Neuronal stem cell (in vitro differentiated cells): ENCODE measurements around the gene RBM22.

Experiments
- DNase-seq: peaks from one replicate; pipeline ENCODE4 v3.0.0-alpha.2; 2013; ENCODE audit warnings: low spot score
- H2AFZ ChIP-seq: one replicate; pipeline ENCODE4 v1.6.1; 2013; ENCODE audit warnings: mild to moderate bottlenecking, low read length, inconsistent platforms
- H2AK5ac ChIP-seq: 2 replicates; pipeline ENCODE4 v1.6.1; 2013; ENCODE audit warnings: low read depth, mild to moderate bottlenecking, inconsistent platforms, low read length, moderate library complexity, mixed read lengths
- H2BK120ac ChIP-seq: 2 replicates; pipeline ENCODE4 v1.6.1; 2013; ENCODE audit warnings: low read depth, mild to moderate bottlenecking, inconsistent platforms, low read length, moderate library complexity, mixed read lengths
- H2BK12ac ChIP-seq: one replicate; pipeline ENCODE4 v1.6.1; 2013; ENCODE audit warnings: low read length, inconsistent platforms
- H2BK15ac ChIP-seq: 2 replicates; pipeline ENCODE4 v1.6.1; 2013; ENCODE audit warnings: mild to moderate bottlenecking, low read length, inconsistent platforms, mixed read lengths
- H2BK5ac ChIP-seq: one replicate; pipeline ENCODE4 v1.6.1; 2013; ENCODE audit warnings: inconsistent platforms, mild to moderate bottlenecking, low read length, moderate library complexity
- H3K14ac ChIP-seq: one replicate; pipeline ENCODE4 v1.6.1; 2013; ENCODE audit warnings: low read length, inconsistent platforms
- H3K18ac ChIP-seq: 2 replicates; pipeline ENCODE4 v1.6.1; 2013; ENCODE audit warnings: low read length, inconsistent platforms
- H3K23ac ChIP-seq: 2 replicates; pipeline ENCODE4 v1.6.1; 2013; ENCODE audit warnings: low read depth, mild to moderate bottlenecking, mixed read lengths, low read length, inconsistent platforms; ENCODE audit not compliant: poor library complexity
- H3K27ac ChIP-seq: replicated peaks from 3 replicates; pipeline ENCODE4 v1.5.1; 2013; ENCODE audit warnings: low read length, inconsistent platforms
- H3K27me3 ChIP-seq, 3 experiments: 2 replicates each; pipeline ENCODE4 v1.6.1; 2013; ENCODE audit warnings: low read length in 3 of 3, mild to moderate bottlenecking in 2 of 3, inconsistent platforms in 1 of 3, low read depth in 1 of 3, mixed read lengths in 1 of 3, moderate library complexity in 1 of 3; ENCODE audit not compliant: control insufficient read depth in 3 of 3, insufficient read depth in 3 of 3
- H3K36me3 ChIP-seq, 2 donors: replicated peaks in 1 of 2; 2 replicates each; pipeline ENCODE4 v1.6.1; 2013; ENCODE audit warnings: low read length in 2 of 2; ENCODE audit not compliant: control insufficient read depth in 2 of 2, insufficient read depth in 2 of 2
- H3K4ac ChIP-seq: 2 replicates; pipeline ENCODE4 v1.6.1; 2013; ENCODE audit warnings: inconsistent platforms, mild to moderate bottlenecking, low read length, moderate library complexity
- H3K4me1 ChIP-seq, 2 donors: 1 replicate in 1 of 2; 2 replicates in 1 of 2; pipeline ENCODE4 v1.6.1; 2013; ENCODE audit warnings: low read length in 2 of 2, low read depth in 1 of 2; ENCODE audit not compliant: control insufficient read depth in 2 of 2, insufficient read depth in 1 of 2
- H3K4me2 ChIP-seq: one replicate; pipeline ENCODE4 v1.6.1; 2013; ENCODE audit warnings: mild to moderate bottlenecking, low read length, inconsistent platforms; ENCODE audit not compliant: insufficient read depth, poor library complexity, severe bottlenecking
- H3K4me3 ChIP-seq, 2 donors: 2 replicates each; pipeline ENCODE4 v1.5.1; 2013; ENCODE audit warnings: low read length in 2 of 2, mild to moderate bottlenecking in 2 of 2, inconsistent platforms in 1 of 2, moderate library complexity in 1 of 2
- H3K79me1 ChIP-seq: one replicate; pipeline ENCODE4 v1.6.1; 2013; ENCODE audit warnings: low read depth, mild to moderate bottlenecking, inconsistent platforms, low read length, moderate library complexity
- H3K9ac ChIP-seq: one replicate; pipeline ENCODE4 v1.6.1; 2013; ENCODE audit warnings: mild to moderate bottlenecking, low read depth, low read length, inconsistent platforms; ENCODE audit not compliant: poor library complexity
- H3K9me3 ChIP-seq, 2 donors: replicated peaks in 1 of 2; 2 replicates each; pipeline versions ENCODE3 to v1.6.1; 2013; ENCODE audit warnings: low read length in 2 of 2, mild to moderate bottlenecking in 2 of 2, inconsistent platforms in 1 of 2, low read depth in 1 of 2, mixed read lengths in 1 of 2, moderate library complexity in 1 of 2; ENCODE audit not compliant: control insufficient read depth in 2 of 2, insufficient read depth in 1 of 2
- H4K8ac ChIP-seq: one replicate; pipeline ENCODE4 v1.6.1; 2013; ENCODE audit warnings: low read depth, mild to moderate bottlenecking, inconsistent platforms, low read length, moderate library complexity
- H4K91ac ChIP-seq: one replicate; pipeline ENCODE4 v1.6.1; 2013; ENCODE audit warnings: low read length, low read depth, mild to moderate bottlenecking, inconsistent platforms; ENCODE audit not compliant: poor library complexity
- WGBS, 2 donors: extraction: QIAGEN DNeasy Blood & Tissue Kit; methylation state at CpG; one replicate each; pipeline ENCODE4 v1.1.7; 2013; ENCODE audit warnings: missing lambda C conversion rate in 2 of 2, mixed read lengths in 1 of 2; ENCODE audit not compliant: insufficient read length in 2 of 2, insufficient replicate concordance in 1 of 2; ENCODE audit errors: extremely low coverage in 2 of 2; 5-methylcytosine and 5-hydroxymethylcytosine counted together

RBM22 gene

DNA sequence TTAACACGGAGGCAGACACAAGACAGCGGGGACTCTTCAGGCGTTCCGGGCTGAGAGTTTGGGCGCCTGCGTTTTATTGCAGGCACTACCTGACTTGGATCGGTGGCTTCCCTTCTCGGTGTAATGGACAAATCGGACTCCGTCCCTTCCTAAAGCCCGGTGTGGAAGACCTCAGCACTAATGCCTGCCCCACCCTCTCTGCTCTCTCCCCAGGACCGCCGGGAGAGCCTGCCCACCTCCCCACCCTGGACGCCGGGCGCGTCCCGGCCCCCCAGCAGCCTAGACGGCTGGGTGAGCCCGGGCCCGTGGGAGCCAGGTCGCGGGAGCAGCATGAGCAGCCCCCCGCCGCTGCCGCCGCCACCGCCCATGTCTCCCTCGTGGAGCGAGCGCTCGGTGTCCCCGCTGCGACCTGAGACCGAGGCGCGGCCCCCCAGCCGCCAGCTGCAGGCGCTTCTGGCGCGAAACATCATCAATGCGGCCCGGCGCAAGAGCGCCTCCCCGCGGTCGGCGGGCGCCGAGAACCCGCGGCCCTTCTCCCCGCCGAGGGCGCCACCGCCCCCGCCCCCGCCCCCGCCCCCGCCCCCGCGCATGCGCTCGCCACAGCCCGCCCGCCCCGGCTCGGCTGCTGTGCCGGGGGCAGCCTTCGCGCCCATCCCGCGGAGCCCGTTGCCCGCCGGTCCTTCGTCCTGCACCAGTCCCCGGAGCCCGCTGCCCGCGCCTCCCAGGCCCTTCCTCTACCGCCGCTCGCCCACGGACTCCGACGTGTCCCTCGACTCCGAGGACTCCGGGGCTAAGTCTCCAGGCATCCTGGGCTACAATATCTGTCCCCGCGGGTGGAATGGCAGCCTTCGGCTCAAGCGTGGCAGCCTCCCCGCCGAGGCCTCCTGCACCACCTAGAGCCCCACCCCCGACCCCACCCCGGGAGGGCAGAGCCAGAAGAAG is 44.4 kb downstream of the RBM22 start:
- Histone ChIP-seq H3K27me3 (peaks cover 0 to 39% (median 0%) of the 10 kb centered on the region in 3 experiments), H3K14ac (peak overlapping the region; percentile 25), H2BK15ac (peak overlapping the region; percentile 61), H2AFZ (peak overlapping the region; percentile 98), H3K4me3 (peak overlapping the region; percentile 70 to 86), H3K36me3 (no peaks in the 10 kb centered on the region), H2BK120ac (no peak overlapping the region), H3K18ac (peak overlapping the region; percentile 93), H3K23ac (peak overlapping the region; percentile 58), H3K79me1 (no peaks in the 10 kb centered on the region), H4K91ac (no peak overlapping the region), H3K9me3 (no peaks in the 10 kb centered on the region), H3K4ac (no peak overlapping the region), H3K27ac (no peak overlapping the region), H2BK12ac (no peak overlapping the region), H4K8ac (no peak overlapping the region), H3K4me2 (peak overlapping the region; percentile 92), H3K4me1 (peaks cover 18 to 35% of the 10 kb centered on the region in 2 donors), H2AK5ac (peak overlapping the region; percentile 59), H3K9ac (peak overlapping the region; percentile 91), H2BK5ac (no peak overlapping the region)
- WGBS, 2 donors = no CpG with 5 or more reads among the region's 99 CpGs
- peak; percentile 80 for DNase-seq

DNA sequence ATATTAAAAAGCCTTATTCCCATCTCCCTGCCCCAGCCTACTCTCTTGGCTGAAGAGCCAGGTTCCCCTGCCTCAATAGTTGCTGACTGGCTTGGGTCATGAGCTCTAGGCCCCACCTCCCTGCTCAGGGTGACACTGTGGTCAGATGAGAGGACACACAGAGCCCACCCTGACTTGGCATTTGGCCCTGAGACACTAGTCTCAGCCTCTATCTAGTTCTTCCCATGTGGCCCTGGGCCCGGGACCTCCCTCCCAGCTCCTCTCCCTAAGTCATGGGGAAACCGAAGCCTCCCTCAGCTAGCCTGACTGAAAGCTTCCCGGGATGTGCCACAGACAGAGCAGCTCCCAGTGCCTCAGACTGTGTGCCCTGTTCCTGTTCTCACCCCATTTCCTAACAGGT is 45.6 kb downstream of the RBM22 start:
- WGBS, 2 donors = no CpG with 5 or more reads among the region's 3 CpGs
- Histone ChIP-seq H3K9ac (no peak overlapping the region), H3K4ac (no peak overlapping the region), H3K36me3 (no peaks in the 10 kb centered on the region), H3K4me3 (no peak overlapping the region), H3K14ac (no peak overlapping the region), H2BK5ac (no peak overlapping the region), H2BK12ac (no peak overlapping the region), H3K79me1 (no peaks in the 10 kb centered on the region), H3K23ac (no peak overlapping the region), H3K18ac (no peak overlapping the region), H3K9me3 (no peaks in the 10 kb centered on the region), H3K27ac (no peak overlapping the region), H4K91ac (no peak overlapping the region), H2BK120ac (no peak overlapping the region), H2AK5ac (peak overlapping the region; percentile 77), H3K27me3 (peaks cover 0 to 27% (median 0%) of the 10 kb centered on the region in 3 experiments), H4K8ac (no peak overlapping the region), H3K4me2 (no peak overlapping the region), H3K4me1 (peaks cover 19 to 32% of the 10 kb centered on the region in 2 donors), H2BK15ac (no peak overlapping the region), H2AFZ (no peak overlapping the region)
- DNase-seq = no peak

DNA sequence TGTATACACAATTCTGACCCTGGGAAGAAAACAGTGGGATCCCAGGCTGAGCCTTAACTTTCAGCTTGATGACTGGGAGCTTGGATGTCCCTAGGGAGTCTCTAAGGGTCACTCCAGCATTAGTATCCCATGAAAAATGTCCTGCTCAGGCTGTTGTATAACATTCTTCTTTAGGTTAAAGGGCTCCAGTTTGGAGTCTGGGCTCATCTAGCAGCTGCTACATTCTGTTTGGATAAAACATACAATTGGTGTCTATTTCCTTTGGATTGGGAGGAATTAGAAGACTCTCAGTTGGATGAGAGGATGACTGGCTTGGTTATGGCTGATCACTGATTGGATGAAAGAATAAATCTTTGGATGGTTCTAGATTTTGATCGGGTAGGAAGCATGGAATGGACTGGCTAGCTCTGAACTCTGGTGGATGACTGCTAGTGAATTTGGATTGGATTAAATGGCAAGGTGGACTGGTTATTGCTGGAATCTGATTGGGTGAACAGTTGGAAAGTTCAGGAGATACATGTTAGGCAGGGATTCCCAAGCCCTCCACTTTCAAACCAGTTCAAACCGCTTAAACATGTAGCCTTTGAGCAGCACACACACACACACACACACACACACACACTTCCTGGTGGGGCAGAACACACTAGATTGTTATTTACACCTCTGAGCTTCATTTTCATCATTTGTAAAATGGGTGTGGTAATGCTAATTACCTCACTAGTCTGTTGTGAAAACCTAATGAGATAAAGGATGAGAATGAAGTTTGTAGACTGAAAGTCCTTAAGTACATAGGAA is 46.9 kb downstream of the RBM22 start:
- no CpG with 5 or more reads among the region's 2 CpGs for WGBS, 2 donors
- H2AFZ ChIP-seq = peak overlapping the region; percentile 59
- no peak for DNase-seq
- H3K14ac ChIP-seq = no peak overlapping the region
- no peaks in the 10 kb centered on the region for H3K36me3 ChIP-seq
- H3K4me3 ChIP-seq = no peak overlapping the region
- peak overlapping the region; percentile 14 for H2BK15ac ChIP-seq
- H3K27ac ChIP-seq = no peak overlapping the region
- no peak overlapping the region for H4K91ac ChIP-seq
- H3K4ac ChIP-seq = no peak overlapping the region
- H2AK5ac ChIP-seq = no peak overlapping the region
- peak overlapping the region; percentile 33 for H3K9ac ChIP-seq
- no peak overlapping the region for H4K8ac ChIP-seq
- no peak overlapping the region for H2BK120ac ChIP-seq
- no peak overlapping the region for H2BK12ac ChIP-seq
- H3K23ac ChIP-seq = no peak overlapping the region
- peaks cover 19 to 27% of the 10 kb centered on the region in 2 donors for H3K4me1 ChIP-seq
- H3K79me1 ChIP-seq = no peaks in the 10 kb centered on the region
- H3K4me2 ChIP-seq = no peak overlapping the region
- no peak overlapping the region for H2BK5ac ChIP-seq
- H3K27me3 ChIP-seq = peaks cover 0 to 15% (median 0%) of the 10 kb centered on the region in 3 experiments
- H3K9me3 ChIP-seq = no peaks in the 10 kb centered on the region
- no peak overlapping the region for H3K18ac ChIP-seq
